Ovary (tissue), 9 donors: ENCODE data around the gene NOP9. TPM values are rescaled to one million over a fixed set of nuclear protein-coding genes. Genes with fewer than 3 reads are reported as not detected.

Source experiments
- DNase-seq, 5 donors: peaks; one replicate each; pipeline ENCODE4 v3.0.0-alpha.2; 2019 to 2020
- H3K27ac ChIP-seq, 2 donors: fragments of 200-600 bp; one replicate each; pipeline versions ENCODE4 v1.5.1 to v1.8.0; 2019 to 2022
- H3K27me3 ChIP-seq: fragments of 200-600 bp; one replicate; pipeline ENCODE4 v1.8.0; 2022
- H3K36me3 ChIP-seq: fragments of 200-600 bp; sonication (generic); one replicate; pipeline ENCODE4 v1.5.1; 2019
- H3K4me1 ChIP-seq: one replicate; pipeline ENCODE4 v1.8.1; 2013; ENCODE audit warnings: mild to moderate bottlenecking, moderate library complexity; ENCODE audit not compliant: insufficient read depth
- H3K4me3 ChIP-seq: fragments of 200-600 bp; sonication (generic); one replicate; pipeline ENCODE4 v1.5.1; 2017
- H3K9me3 ChIP-seq, 2 donors: fragments of 200-600 bp in 1 of 2; sonication (generic) in 1 of 2; one replicate each; pipeline versions ENCODE4 v1.5.1 to v1.8.1; 2013 to 2019; ENCODE audit warnings: mild to moderate bottlenecking in 1 of 2, moderate library complexity in 1 of 2
- EP300 ChIP-seq: sonication (generic); formaldehyde crosslinking; IDR thresholded peaks from one replicate; pipeline ENCODE4 v1.6.1; 2017; ENCODE audit warnings: antibody characterized with exemption
- POLR2A ChIP-seq: fragments of 450-650 bp; IDR thresholded peaks from one replicate; pipeline ENCODE4 v1.6.1; 2017; ENCODE audit warnings: antibody characterized with exemption, mild to moderate bottlenecking, moderate library complexity
- WGBS, 3 donors: extraction: QIAGEN DNeasy Blood & Tissue Kit in 1 of 3; methylation state at CpG; one replicate each; pipeline versions ENCODE4 v1.1.5 to v1.1.7; 2013 to 2017; 5-methylcytosine and 5-hydroxymethylcytosine counted together
- intact Hi-C, 4 donors: fragments of 100-400 bp; cut with DNase I; formaldehyde crosslinking; loops; one replicate each; pipeline versions ENCODE4 v1.11.0 to v1.15.1; 2022 to 2023
- polyA plus RNA-seq, 2 donors: library from polyadenylated mRNA; stranded (reverse); fragments of 200-250 nt in 1 of 2; fragments of 350-450 nt in 1 of 2; fragmentation: Illumina TruSeq in 1 of 2; extraction: RNeasy Lipid Tissue Mini Kit (QIAGEN cat#74804) in 1 of 2; gene quantifications; one replicate each; pipeline ENCODE4 v1.2.3, GENCODE V29; 2013 to 2014
- total RNA-seq, 7 donors: library from RNA; depleted of rRNA in 2 of 7; stranded (reverse); fragments of >200 nt in 2 of 7; fragmentation: NEBNext Ultra II Directional in 3 of 7; extraction: Animal tissue kit (Norgen Biotek cat#: 25700) in 3 of 7; gene quantifications; one replicate each; pipeline versions ENCODE4 v1.1.0 to v1.2.4, GENCODE V29; 2016 to 2023
- TF ChIP-seq, protein P1 (sequence below), 3 donors: fragments of 450-650 bp in 2 of 3; fragments of 200-600 bp in 1 of 3; IDR thresholded peaks; one replicate each; pipeline versions ENCODE4 v1.5.1 to v1.8.0; 2016 to 2022; ENCODE audit warnings: antibody characterized with exemption in 3 of 3, mild to moderate bottlenecking in 1 of 3
- donor health status: DM: no; HTN: no; CAD: no; lungs with moderate emphysema.
- donor health status: DM: no; HTN: no; CAD: no.
- donor health status: Bipolar disorder and iron deficiency.
- donor health status: DM: yes; HTN: yes; CAD: no.
- donor health status: DM: no; HTN: no; CAD: no.
- donor health status: DM: yes; HTN: yes; CAD: no.

The NOP9 gene
- total and polyA plus RNA-seq, 9 donors, result 9.2 to 28.6 (median 22.1) TPM

DNA sequence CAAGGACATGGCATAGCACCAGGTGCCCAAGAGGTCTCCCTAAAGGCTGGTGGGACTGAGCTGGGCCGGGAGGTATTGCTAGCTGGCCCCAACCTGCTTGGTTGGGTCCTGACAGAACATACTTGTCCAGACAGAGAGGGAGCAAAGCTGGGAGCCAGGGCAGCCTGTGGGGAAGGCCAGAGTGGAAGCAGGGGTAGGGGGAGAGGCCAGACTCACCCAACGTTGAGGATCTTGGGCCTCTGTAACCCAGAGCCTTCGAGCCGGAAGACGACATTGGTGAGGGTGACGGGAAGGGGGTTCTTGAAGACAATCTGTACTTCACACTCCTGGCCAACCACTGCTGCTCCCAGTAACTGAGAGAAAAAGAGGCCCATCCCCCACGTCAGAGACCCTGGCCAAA lies 45.7 kb upstream of the NOP9 start:
- intact Hi-C loops, result no loop called here
- TF ChIP-seq, protein P1, sequence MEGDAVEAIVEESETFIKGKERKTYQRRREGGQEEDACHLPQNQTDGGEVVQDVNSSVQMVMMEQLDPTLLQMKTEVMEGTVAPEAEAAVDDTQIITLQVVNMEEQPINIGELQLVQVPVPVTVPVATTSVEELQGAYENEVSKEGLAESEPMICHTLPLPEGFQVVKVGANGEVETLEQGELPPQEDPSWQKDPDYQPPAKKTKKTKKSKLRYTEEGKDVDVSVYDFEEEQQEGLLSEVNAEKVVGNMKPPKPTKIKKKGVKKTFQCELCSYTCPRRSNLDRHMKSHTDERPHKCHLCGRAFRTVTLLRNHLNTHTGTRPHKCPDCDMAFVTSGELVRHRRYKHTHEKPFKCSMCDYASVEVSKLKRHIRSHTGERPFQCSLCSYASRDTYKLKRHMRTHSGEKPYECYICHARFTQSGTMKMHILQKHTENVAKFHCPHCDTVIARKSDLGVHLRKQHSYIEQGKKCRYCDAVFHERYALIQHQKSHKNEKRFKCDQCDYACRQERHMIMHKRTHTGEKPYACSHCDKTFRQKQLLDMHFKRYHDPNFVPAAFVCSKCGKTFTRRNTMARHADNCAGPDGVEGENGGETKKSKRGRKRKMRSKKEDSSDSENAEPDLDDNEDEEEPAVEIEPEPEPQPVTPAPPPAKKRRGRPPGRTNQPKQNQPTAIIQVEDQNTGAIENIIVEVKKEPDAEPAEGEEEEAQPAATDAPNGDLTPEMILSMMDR (IDR thresholded peaks at IDR 0.05), result no peak
- TF ChIP-seq POLR2A (no peak), EP300 (no peak)
- Histone ChIP-seq H3K36me3 (no peaks in the 10 kb centered on the region), H3K27me3 (no peaks in the 10 kb centered on the region), H3K4me1 (peaks cover 1% of the 10 kb centered on the region), H3K4me3 (no peak overlapping the region), H3K9me3 (no peaks in the 10 kb centered on the region), H3K27ac (no peak overlapping the region)
- WGBS, 3 donors, result 82 to 86% (median 82%) methylated on average over 7 of the region's 7 CpGs
- peak in 1 of 5 donors; percentile 20 for DNase-seq

DNA sequence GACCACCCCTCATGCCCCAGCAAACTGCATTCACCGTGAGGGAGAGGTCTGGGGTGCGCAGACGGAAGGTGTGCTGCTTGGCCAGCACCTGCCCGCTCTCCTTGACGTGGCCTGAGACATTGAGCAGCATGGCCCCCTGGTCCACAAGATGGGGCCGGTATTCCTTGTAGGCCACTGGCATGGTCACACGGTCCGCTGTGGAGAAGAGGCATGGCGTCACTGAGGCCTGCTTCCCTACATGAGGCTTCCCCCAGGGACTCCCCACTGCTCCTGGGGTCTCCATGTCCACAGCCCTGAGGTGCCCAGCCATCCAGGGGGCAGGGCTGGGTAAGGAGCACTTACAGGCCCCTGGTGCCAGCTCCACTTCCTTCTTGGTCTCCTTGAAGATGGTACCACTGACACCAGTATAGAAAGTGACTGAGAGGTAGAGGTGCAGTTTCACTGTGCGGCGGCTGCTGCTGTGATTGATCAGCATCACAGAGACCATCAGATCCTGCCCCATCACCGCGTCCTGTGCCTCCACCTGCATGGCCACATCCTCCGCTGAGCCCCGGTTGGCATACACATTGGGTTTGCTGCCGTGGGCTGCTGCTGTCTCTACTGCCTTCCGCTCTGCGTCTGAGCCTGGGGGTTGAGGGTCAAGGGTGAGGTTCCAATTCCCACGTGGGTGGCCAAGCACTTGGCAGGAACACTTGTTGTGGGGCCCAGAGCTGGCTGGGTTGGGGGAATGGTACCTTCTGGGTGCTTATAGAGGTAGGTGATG lies 44.8 kb upstream of the NOP9 start:
- intact Hi-C loops, result no loop called here
- Histone ChIP-seq H3K4me3 (no peak overlapping the region), H3K27ac (no peak overlapping the region), H3K9me3 (no peaks in the 10 kb centered on the region), H3K27me3 (no peaks in the 10 kb centered on the region), H3K4me1 (peaks cover 3% of the 10 kb centered on the region), H3K36me3 (no peaks in the 10 kb centered on the region)
- peak in 3 of 5 donors; percentile 11 to 29 (median 12) for DNase-seq
- TF ChIP-seq, protein P1 (IDR thresholded peaks at IDR 0.05), result no peak
- TF ChIP-seq EP300 (no peak), POLR2A (no peak)
- WGBS, 3 donors, result 88 to 91% (median 91%) methylated on average over 19 of the region's 19 CpGs

DNA sequence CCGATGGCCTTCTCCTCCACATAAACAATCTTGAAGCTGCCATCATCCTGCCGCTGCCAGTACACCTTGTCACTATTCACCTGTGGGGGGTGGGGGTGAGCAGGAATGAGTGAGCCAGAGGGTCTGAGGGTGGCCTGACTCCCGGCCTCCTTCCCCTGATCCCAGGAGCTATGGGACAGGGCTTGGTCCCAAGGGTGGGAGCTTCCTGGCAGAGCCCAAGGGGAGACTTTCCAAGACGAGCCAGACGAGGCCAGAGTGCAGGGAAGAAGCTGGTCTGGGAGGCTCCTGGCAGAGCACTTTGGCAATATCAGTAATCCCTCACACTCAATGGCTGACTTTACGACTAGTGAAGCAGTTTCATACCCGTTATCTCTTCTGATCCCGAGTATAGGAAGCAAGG lies 44.2 kb upstream of the NOP9 start:
- no peaks in the 10 kb centered on the region for H3K36me3 ChIP-seq
- H3K4me1 ChIP-seq, result peaks cover 3% of the 10 kb centered on the region
- peak in 2 of 5 donors; percentile 13 to 20 for DNase-seq
- no peaks in the 10 kb centered on the region for H3K27me3 ChIP-seq
- 86 to 91% (median 86%) methylated on average over 8 of the region's 8 CpGs for WGBS, 3 donors
- no peak overlapping the region for H3K27ac ChIP-seq
- TF ChIP-seq, protein P1 (IDR thresholded peaks at IDR 0.05), result no peak
- TF ChIP-seq POLR2A (no peak), EP300 (no peak)
- intact Hi-C loops, result no loop called here
- H3K4me3 ChIP-seq, result no peak overlapping the region
- H3K9me3 ChIP-seq, result no peaks in the 10 kb centered on the region

DNA sequence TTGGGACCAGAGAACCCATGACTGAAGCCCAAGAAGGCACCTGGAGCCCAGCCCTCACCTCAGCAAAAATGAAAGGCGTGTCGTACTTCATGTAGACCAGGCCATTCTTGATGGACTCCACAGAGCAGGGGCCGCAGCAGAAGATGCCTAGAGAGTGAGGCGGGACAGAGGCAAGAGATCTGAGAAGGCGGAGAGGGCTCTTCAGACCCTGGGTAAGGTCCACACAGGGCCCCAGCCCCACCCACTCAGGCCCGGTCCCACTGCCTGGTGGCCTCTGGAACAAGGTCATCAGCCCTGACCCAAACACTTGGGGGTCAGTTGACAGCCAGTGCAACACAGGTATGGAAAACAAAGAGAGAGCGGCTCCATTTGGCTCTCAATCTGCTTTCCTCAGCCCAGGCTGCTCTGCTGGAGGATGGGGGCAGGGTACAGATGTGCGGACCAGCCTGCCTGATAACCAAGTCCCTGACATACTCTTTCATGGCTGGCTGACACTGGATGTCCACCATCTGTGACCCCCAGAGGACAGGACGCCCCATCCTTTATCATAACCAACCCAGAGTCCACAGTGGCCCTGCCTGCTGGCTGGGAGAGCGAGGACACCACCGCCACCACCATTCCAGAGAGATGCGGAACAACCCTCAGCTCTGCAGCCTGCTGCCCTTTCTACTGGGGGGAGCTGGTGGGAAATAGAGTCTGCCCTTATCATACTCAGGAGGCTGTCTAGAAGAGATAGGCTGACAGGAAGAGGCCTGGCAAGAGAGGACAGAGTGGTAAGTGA lies 43.5 kb upstream of the NOP9 start:
- no peaks in the 10 kb centered on the region for H3K36me3 ChIP-seq
- 93 to 94% (median 93%) methylated on average over 12 of the region's 12 CpGs for WGBS, 3 donors
- intact Hi-C loops, result no loop called here
- no peaks in the 10 kb centered on the region for H3K9me3 ChIP-seq
- TF ChIP-seq POLR2A (no peak), EP300 (no peak)
- TF ChIP-seq, protein P1 (IDR thresholded peaks at IDR 0.05), result no peak
- H3K27me3 ChIP-seq, result no peaks in the 10 kb centered on the region
- no peak overlapping the region for H3K27ac ChIP-seq
- no peak overlapping the region for H3K4me3 ChIP-seq
- peak in 2 of 5 donors; percentile 10 to 18 for DNase-seq
- peaks cover 3% of the 10 kb centered on the region for H3K4me1 ChIP-seq
